ENCODE results near the gene BOD1L1.
"Not testable (repeated sequence)": the region's sequence is repeated elsewhere in the genome, so short reads cannot be mapped to it uniquely, and the experiment has no call there.

BOD1L1 gene

DNA sequence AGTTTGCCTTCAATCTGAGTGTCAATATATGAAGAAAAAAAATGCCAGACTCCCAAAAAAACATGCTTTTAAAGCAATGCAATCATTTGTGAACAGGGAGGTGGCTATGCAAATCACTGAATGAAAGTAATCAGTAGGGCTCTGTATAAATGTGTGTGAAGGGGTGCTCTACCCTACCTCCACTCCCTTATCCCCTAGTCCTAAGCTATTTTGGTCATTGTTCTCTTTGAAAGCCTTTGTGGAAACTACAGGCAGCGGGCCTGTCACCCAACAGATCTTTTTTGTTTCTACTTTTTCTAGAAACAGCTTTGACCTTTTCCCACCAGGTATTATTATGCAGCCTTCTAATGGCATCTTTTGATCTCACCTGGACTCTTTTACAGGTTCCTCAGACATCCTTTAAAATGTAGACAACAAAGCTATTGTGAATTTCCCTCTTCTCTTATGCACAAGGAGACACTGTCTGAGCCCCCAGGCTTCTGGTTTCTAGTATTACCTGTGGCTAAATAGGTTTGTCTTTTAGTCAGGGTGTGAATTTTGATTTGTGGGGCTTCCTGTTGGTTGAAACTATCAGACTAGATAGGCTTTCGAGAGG is 9.2 kb downstream of the BOD1L1 start:
- DNase-seq = no peak

DNA sequence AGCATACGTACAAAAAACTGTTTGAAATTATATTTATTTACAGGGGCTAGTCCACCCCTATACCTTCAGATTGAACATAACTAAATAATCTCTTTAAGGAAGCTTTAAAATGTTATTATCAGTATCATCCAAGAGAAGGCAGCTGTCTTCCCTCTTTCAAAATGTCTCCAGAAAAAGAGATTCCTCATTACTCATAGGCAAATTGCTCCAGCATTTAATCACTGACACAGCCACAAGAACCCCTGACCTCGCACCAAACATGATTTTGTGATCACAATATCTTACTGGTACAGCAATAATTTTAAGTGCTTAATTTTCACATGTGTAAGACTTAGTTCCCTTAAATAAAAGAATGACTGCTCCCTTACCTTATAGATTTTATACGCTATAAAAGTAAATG is 9.7 kb downstream of the BOD1L1 start:
- no peak for DNase-seq

DNA sequence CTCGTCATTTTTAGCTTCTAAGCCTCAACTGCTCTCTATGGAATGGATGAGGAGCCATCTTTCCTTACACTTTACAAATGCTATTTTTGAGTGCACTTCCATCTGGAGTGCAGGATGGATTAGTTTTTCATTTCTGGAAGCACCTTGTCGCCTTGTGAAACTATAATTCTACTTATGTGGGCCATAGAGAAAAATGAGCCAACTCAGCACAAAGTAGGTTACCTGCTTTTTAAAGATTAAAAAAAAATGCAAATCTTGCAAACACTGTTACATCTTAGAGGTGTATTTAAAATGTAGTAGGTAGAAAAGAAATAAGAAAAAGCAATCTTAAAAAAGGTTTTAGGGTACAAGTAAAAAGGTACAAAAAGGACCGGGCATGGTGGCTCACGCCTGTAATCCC is 10.9 kb downstream of the BOD1L1 start:
- no peak for DNase-seq

DNA sequence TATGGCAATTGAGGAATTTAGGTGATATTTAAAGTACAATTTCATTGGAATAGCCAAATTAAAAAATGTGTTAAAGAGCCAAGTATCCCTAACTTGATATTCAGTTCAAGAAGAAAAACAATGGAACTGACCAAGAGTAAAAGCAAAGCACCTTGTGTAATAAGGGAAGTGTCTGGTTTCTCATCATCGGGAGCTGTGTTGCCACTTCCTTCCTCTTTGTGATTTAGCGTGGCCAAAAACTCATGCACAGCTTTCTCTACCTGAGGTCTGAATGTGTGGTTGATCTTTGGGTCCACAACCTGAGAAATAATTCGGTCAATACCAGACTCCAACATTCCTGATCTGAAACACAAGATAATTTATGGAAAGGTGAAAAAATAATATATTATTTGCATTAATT is 12.4 kb downstream of the BOD1L1 start:
- no peak for DNase-seq

DNA sequence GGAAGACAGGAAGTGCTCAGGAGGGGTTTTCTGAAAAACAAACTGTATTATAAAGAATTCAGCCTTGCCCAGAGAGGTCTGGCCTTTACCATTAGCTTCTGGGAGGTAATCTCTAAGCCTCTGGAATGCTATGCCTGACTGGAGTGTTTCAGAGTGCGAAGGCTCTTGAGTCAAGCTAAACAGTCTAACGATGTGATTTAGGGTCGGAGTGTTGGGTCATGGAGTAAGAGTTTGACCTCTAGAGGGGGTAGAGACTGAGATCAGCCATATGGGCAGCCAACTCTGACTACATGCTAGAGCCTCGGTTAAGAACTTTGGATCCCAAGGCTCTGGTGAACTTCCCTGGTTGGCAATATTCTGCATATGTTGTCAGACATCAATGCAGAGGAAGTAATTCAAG is 15.0 kb downstream of the BOD1L1 start:
- no peak for DNase-seq

DNA sequence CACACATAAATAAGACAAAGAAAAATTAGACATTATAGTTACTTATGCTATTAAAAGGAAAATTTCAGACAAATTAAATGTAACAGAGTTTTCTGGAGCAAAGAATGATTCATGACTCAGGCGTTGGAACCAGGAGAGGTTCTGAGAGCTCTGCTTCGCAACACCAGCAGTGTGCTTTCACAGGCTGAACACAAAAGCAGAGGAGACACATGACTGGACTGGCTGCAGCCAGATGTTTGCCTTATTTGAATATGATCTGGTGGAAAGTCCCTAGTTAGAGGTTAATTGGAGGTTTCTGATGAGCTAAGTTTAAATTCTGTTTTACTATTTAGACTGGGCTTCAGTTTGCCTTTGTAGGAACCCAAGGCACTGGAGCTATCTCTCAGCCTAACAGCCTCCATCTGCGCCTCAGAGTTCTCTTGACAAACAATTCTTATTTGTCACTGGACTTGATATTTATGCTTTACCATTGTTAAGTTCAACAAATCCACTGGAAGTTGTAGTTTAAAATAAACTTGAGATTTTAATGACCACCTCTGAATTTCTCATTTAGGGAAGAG is 16.2 kb downstream of the BOD1L1 start:
- DNase-seq = no peak

DNA sequence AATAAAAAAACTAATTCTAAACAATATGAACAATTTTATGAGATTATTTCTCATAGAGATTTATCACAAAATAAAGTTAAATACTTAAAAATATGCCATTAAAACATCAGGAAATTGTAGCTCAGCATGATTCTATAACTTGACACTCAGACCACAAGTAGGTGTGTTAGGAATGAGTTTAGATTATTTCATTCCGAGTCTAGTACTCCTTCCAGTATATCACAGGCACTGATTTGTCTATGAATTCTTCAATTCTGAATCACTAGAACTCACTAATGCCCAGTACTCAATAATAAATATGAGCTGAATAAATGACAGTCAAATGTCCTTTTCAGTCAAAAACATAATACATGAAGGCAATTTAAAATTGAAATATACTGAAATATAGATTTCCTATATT is 22.2 kb downstream of the BOD1L1 start:
- DNase-seq = no peak

DNA sequence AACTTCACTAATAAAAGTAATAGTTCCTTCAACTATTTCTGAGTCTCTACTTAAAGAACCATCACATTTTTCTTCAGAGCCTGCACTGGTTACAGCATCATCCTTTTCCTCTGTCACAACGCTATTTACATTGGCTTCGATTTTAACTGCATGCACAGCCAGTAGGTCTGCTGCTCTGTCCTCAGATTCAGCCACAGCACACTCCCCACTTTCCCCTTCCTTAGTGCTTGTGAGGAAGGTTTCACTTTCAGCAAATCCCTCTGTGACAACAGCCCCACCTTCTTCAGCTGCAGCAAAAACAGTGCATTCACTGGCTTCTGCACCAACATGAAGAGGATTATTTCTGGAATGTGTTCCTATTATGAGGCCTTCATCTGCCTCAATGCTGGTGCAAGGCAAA is 25.7 kb downstream of the BOD1L1 start:
- no peak for DNase-seq

DNA sequence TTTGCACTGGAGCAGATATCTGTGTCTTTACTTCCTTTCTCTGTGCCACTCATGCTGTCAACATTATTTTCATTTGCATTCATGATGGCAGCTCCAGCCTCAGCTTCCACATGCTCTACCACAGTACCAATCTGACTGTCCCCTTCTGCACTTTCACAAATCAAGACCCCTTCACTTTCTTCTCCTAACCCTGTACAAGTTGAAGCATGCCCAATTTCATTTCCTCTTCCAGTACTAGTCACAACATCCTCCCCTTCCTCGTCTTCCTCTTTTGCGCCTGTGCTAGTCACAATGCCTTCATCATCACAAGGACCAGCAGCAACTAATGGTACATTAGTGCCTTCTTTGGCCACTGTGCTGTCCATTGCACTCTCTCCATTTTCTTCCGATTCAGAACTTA is 26.5 kb downstream of the BOD1L1 start:
- no peak for DNase-seq

DNA sequence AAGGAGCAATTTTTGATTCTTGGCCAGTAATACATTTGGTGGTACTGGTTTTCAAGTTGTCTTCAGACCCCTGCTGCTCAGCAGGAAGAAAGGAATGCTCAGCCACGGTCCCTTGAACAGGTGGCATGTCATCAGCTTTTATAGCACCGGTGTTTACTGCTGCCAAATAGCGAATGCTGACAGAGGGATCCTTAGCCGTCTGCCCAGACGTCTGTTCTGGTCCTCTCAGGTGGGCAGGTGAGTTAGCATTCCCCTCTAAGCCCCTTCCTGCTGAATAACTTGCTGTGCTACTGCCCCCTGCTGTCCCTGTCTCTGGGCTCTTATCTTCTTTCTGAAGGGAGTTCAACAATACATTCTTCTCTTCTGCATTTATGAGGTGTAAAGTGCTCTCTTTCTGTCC is 28.4 kb downstream of the BOD1L1 start:
- DNase-seq = no peak

DNA sequence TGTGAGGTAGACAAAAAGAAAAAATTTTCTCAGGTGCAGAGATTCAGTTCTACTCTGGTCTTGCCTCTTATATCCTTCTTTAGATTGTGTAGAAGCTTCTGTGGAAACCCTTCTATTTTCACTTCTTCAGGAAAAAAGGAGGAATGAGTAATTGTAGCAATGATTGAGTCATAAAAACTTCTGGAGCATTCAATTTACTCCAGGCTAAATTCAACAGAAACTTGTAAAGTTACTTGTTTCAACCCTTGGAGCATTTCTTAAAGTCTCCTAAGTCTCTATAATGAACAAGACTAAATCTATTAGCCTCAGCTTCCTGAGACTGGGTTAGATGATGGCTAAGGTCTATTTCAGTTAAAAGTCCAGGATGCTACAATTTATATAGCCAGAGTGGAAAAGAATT is 29.9 kb downstream of the BOD1L1 start:
- no peak for DNase-seq

DNA sequence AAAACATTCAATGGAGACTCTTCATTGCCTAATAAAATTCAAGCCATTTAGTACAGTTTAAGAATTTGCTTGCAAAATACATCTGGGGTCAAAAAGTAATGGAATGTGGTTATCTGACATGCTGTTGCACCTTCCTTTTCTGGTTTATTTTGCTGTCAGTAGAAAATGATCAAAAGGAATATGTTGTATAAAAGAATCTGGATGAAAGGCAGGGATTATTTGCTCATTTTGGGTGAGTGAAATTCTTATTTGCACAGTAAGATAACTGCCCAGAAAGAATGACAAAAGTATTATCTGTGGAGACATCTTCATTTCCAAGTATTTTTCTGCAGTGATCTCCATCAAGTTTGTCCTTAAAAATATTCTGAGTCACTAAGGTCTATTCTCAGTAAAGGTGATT is 30.4 kb downstream of the BOD1L1 start:
- DNase-seq = no peak

DNA sequence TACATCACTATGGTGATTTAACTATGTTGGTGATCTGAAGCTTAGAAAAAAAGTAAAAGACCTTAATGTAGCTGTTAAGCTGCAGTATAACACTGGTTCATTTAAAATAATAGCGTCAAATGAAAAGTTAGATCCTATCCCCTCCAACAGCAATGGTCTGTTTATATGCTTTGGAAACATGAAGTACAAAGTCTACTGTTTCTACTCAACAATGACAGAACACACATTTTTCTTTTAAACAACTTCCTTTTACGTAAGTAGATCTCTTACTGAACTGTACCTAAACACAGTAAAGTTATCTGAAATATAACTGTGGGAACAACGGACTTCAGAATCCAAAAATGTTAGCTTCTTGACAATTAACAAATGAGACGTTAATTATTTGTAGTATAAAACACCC is 35.3 kb downstream of the BOD1L1 start:
- no peak for DNase-seq

DNA sequence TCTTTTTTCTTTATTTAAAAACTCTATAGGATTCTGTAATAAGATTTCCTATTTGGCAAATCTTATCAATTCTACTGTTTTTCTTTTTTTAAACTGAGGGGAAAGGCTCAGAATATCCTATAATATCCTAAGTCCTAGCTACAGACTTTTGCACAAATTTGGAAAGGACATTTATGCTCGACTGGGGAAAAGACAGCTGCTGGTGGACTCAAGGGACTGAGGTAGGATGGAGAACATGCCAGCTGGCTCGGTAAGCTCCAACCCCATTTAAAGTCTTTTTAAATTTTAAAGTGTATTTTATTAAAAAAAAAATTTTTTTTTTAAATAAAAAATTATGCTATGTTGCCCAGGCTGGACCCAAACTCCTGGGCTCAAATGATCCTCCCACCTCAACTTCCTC is 36.8 kb downstream of the BOD1L1 start:
- DNase-seq = no peak

DNA sequence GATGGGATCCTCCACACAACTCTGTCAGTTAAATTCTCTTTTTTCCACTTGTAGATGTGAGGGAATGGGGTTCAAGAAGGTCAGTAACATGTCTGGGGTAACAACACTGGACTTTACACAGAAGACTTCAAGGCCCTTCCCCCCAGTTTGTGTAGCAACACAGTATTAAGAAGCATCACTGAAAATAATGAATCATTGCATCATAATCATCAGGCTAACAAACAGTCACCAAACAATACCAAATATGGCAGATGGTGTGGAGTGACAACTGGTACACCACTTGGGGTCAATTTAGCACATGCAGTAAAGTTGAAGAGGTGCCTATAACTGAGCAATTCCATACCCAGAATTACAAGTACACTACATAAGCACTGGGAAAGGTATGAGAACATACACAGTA is 38.6 kb downstream of the BOD1L1 start:
- no peak for DNase-seq

DNA sequence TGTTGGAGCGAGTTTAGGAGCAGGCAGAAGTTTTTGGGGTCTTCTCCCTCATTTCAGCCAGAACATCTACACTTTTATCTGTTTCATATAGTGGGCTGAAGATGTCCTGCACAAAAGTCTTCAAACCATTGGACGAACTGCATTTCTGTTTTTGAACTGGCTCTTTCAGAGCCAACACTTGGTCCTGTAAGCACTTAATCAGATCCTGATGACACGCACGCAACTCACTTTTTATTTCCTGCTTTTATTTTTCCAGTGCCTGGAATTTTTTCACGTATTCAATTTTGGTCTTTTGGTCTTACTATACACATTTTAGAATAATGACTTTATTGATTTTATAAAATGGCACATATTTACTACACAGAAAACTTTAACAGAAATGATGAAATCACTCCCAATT is 43.0 kb downstream of the BOD1L1 start:
- no peak for DNase-seq

DNA sequence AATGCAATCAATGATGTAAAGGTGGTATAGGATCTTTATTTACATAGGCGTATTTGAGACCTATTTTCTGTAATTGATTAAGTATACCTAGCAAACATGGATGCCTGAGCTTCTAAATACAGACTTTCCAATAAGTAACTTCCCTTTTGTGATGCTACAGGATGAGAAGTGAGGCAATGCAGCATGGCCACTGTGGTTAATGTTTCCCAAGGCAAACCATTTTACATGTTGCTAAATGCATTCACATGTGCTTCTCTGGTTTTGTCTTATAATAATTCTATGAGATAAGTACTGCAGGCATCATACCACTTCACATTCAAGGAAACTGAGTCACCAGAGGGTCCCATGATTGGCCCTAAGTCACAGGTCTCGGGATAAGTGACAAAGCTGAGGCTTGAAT is 47.5 kb downstream of the BOD1L1 start:
- no peak for DNase-seq

DNA sequence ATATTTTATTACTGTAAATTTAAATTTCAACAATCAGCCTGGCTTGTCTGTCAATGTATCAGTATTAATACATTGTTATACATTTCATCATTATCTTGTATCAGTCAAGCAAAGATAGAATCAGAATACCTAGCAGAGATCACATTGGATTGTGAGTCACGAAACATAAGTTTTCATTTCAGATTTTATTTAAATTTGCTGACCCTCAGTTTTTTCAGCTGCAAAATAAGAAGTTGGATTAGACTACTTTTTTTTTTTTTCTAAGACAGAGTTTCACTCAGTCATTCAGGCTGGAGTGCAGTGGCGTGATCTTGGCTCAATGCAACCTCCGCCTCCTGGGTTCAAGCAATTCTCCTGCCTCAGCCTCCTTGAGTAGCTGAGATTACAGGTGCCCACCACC is 49.9 kb downstream of the BOD1L1 start:
- no peak for DNase-seq

DNA sequence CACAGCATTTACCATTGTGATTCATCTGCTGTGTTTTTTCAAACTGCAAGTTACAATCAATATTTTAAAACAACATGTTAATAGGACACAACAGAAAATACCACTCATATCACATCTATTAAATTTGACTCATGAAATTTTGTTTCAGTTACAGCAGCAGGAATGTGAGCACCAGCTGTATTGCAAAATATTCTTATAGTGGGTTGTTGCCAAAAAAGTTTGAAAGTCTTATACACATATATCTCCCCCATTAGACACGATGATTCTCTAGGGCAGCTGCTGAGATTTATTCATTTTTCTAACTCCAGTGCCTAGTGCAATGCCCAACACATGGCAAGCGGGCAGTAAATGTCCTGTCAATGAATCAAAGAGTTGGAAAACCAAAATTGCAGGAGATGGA is 56.6 kb downstream of the BOD1L1 start:
- DNase-seq = no peak

DNA sequence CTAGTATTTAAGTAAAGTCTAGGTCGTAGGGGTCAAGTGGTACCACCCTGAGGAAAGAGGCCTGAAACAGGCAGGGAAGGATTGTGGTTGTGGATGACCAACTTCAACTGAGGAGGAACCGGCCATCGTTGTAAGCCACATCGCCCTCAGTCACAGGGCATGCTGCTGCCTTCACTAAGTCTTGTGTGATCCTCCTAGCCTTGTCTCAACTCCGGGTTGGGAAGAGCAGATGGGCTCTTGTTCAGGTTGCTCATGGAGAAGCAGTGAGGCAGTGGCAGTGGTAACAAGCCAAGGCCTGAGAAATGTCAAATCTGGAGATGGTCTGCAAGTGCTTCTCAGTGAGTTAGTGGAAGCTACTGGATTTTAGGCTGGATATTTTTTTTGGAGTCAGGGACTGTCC is 60.4 kb downstream of the BOD1L1 start:
- no peak for DNase-seq

DNA sequence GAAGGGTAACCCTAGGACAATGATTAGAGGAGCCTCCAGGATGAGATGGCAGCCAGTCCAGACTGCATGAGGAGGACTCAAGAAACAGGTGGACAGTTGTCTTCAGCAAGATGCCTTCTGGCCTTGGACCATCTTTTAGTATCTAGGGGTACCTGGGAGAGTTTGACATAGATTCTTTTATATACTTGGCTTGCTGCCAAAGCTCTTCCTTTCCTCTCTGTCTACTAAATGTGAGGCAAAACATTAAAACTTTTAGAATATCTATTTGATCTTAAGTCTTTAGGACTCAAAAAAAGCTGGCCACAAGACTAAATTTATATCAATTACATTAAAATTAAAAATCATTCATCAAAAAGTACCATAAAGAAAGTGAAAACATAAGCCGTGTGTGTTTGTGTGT is 64.6 kb downstream of the BOD1L1 start:
- no peak for DNase-seq

DNA sequence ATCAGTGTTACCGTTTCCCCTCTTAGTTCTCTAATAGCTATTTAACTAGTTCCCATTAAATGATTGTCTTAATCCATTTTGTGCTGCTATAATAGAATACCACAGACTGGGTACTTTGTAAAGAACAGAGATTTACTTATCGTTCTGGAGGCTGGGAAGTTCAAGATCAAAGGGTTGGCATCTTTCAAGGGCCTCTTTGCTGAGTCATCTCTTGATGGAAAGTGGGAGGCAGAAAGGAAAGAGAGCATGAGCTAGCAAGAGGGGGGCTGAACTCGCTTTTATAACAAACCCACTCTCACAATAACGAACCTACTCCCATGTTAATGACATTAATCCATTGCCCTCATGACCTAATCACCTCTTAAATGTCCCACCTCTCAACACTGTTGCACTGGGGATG is 65.9 kb downstream of the BOD1L1 start:
- DNase-seq = no peak

DNA sequence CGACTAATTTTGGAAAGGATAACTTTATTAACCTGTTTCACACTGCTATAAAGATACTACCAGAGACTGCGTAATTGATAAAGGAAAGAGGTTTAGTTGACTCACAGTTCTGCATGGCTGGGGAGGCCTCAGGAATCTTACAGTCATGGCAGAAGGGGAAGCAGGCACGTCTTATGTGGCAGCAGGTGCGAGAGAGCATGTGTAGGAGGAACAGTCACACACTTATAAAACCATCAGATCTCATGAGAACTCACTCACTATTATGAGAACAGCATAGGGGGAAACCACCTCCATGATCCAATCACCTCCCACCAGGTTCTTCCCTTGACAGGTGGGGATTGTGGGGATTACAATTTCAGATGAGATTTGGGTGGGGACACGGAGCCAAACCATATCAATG is 67.4 kb downstream of the BOD1L1 start:
- not testable (repeated sequence) for DNase-seq

DNA sequence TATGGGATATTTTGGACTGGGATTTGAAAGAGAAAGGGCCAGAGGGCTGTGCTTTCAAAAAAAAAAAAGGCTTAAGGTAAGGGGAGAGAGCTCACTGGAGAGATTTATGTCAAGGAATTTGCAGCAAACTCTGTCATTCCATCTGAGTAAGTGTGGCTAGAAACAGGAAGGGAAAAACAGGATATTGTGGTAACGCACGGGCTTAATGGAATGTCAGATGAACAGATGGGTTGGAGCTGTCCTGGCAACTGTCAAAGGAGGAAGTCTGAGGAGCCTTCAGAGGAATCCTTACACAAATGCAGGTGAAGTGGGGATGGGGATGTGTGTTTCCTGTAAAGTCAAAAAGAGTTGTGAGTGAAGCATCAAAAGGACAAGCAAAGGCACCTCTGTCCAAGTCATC is 68.1 kb downstream of the BOD1L1 start:
- DNase-seq = no peak

DNA sequence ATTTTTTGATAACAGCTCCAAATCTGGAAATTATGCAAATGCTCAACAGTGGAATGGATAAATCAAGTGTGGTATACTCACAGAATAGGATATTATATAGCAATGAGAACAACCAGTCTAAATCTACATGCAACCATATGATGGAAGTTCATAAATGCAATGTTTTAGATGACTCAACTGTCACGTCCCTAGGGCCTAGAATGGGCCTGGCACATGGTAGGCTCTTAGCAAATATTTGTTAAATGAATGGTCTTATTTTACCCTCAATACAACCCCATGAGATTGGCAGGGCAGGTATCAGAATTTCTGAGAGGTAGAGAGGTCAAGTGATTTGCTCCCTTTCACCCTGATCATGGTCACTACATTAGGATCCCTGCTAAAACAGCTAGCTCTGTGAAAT is 68.6 kb downstream of the BOD1L1 start:
- no peak for DNase-seq

DNA sequence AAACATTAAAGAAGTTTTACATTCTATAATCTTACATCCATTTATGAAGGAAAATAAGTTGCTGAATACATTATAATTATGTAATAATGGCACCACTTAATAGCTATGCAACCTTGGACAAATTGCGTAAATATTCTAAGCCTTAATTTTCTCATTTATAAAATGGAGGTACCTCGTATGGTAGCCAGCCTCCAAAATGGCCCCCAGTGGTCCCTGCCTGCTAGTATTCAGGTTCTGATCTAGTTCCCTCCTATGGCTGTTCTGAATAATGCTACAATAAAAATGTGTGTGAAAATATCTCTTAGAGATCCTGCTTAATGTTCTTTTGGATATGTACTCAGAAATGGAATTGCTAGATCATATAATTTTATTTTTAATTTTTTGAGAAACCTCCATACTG is 72.2 kb downstream of the BOD1L1 start:
- DNase-seq = no peak

All from NCI-H1105 treated with DMSO at 0.1 percent for 48 hours (cell line).